ENCODE measurements around the gene URB1.

DNA sequence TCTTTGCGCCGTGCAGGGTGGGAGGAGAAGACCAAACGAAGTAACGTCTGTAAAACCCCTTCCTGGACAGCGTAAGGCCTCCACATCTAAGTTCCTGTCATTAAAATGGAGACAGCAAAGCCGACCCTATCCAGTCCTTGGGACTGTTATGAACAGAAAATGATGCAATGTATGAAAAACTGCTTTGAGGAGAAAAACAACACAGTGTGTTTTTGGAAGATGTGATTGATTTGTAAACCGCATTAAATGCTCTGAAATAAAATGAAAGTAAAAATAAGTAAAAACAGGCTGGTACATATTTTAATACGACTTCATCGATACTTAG is 827 bp upstream of the URB1 start:
- no peak for TF ChIP-seq CTCF (IDR thresholded peaks at IDR 0.05)
- TF ChIP-seq, protein P1, sequence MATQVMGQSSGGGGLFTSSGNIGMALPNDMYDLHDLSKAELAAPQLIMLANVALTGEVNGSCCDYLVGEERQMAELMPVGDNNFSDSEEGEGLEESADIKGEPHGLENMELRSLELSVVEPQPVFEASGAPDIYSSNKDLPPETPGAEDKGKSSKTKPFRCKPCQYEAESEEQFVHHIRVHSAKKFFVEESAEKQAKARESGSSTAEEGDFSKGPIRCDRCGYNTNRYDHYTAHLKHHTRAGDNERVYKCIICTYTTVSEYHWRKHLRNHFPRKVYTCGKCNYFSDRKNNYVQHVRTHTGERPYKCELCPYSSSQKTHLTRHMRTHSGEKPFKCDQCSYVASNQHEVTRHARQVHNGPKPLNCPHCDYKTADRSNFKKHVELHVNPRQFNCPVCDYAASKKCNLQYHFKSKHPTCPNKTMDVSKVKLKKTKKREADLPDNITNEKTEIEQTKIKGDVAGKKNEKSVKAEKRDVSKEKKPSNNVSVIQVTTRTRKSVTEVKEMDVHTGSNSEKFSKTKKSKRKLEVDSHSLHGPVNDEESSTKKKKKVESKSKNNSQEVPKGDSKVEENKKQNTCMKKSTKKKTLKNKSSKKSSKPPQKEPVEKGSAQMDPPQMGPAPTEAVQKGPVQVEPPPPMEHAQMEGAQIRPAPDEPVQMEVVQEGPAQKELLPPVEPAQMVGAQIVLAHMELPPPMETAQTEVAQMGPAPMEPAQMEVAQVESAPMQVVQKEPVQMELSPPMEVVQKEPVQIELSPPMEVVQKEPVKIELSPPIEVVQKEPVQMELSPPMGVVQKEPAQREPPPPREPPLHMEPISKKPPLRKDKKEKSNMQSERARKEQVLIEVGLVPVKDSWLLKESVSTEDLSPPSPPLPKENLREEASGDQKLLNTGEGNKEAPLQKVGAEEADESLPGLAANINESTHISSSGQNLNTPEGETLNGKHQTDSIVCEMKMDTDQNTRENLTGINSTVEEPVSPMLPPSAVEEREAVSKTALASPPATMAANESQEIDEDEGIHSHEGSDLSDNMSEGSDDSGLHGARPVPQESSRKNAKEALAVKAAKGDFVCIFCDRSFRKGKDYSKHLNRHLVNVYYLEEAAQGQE (IDR thresholded peaks at IDR 0.05; ENCODE audit: low read depth, low read length), result no peak
- TF ChIP-seq, protein P2, sequence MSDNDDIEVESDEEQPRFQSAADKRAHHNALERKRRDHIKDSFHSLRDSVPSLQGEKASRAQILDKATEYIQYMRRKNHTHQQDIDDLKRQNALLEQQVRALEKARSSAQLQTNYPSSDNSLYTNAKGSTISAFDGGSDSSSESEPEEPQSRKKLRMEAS (IDR thresholded peaks at IDR 0.05; ENCODE audit: low read depth), result no peak
